GM12801 (cell line): ENCODE measurements around the gene LRP2.

Source experiments
- TF ChIP-seq, protein P1 (sequence below): IDR thresholded peaks from one replicate; pipeline ENCODE4 v1.5.1; 2011; ENCODE audit warnings: control low read depth; ENCODE audit not compliant: insufficient read length; ENCODE audit errors: extremely low read depth

The LRP2 gene

DNA sequence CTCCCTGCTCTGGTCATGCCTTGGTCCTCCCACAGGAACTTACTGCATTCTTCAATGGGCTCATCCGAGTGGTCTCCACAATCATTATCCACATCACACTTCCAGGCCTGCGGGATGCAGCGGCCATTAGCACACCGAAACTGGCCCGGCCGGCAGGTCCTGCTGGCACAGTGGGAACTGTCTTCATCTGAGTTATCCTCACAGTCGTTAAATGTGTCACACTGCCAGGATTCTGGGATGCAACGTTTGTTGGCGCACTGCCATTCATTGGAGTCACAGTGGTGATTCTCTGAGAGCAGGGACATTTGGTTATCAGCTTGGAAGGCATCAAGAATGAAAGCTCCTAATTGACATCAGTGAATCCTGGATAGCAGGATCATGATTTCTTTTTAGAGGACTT is 188.5 kb downstream of the LRP2 start:
- TF ChIP-seq, protein P1, sequence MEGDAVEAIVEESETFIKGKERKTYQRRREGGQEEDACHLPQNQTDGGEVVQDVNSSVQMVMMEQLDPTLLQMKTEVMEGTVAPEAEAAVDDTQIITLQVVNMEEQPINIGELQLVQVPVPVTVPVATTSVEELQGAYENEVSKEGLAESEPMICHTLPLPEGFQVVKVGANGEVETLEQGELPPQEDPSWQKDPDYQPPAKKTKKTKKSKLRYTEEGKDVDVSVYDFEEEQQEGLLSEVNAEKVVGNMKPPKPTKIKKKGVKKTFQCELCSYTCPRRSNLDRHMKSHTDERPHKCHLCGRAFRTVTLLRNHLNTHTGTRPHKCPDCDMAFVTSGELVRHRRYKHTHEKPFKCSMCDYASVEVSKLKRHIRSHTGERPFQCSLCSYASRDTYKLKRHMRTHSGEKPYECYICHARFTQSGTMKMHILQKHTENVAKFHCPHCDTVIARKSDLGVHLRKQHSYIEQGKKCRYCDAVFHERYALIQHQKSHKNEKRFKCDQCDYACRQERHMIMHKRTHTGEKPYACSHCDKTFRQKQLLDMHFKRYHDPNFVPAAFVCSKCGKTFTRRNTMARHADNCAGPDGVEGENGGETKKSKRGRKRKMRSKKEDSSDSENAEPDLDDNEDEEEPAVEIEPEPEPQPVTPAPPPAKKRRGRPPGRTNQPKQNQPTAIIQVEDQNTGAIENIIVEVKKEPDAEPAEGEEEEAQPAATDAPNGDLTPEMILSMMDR, result no peak

DNA sequence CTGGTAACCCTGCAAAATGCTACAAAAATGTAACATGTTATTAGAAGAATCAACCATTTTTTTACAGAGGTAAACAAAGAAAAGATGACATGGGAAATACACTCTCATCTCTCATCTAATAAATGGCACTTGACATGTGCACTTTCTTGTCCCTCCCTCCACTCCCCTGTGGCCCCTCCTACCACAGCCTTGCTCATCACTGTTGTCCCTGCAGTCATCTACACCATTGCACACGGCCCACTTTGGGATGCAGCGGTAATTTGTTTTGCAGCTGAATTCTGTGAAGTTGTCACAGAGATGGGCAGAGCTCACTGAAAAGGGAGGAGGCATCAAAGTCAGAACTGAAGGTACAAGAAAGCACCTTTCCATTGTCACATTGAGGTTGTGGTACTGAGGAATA is 189.4 kb downstream of the LRP2 start:
- TF ChIP-seq, protein P1, result no peak

DNA sequence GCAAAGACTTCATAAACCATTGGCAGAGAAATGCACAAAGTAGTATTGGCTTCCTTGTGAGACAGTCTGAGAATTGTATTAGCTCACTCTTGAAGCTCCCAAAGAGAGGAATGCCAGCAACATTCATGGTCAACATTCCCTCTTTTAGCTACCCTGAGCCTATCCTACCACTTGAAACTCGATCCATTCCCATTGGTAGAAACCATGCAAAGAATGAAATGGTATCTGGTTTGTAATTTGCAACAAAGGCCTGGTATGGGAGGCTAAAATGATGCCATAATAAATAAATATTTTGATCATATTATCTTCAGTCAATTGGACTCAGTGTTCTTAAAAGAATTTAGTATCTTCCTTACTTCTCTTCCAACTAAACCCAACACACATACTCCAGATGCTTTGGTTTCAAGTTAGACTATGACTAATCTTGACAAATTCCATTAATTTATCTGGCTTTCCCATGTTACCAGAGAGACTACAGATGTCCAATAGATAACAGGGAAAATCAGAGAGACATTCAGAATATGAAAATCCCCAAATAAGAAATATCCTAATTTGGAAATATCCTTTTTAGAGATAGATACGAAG is 190.1 kb downstream of the LRP2 start:
- TF ChIP-seq, protein P1, result no peak

DNA sequence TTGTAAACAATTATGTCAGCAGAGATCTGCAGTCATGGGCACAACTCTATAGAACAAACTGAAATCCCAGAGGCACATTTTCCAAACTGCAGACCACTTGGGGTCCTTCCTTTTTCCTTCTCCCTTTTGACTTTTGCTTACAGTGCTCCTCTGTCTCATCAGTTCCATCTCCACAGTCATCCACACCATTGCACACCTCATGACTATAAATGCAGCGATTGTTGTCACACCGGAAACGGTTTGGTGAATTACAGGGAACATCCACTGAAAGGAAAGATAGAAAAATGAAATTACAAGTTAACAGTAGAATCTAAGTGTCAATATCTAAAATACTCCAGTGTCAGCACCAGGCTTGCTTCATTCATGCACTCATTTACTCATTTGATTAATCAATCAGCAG is 196.5 kb downstream of the LRP2 start:
- TF ChIP-seq, protein P1, result no peak

DNA sequence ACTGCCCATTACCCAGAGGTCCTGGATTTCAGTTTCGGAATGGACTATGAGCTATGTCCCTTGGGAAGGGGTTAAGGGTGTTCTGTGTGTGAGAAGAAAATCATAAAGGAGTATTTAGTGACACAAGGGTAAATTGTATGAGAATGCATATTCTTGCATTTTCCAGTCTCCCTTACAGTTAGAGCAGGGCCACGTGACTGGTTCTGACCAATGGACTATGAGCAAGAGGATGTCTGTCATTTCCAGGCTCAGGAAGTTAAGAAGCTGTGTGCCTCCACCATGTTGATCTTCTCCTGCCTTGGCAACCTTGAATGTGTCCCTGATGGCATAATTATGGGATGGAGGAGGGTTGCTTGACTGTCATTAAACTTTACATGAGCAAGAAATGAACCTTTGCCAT is 198.0 kb downstream of the LRP2 start:
- TF ChIP-seq, protein P1, result no peak

DNA sequence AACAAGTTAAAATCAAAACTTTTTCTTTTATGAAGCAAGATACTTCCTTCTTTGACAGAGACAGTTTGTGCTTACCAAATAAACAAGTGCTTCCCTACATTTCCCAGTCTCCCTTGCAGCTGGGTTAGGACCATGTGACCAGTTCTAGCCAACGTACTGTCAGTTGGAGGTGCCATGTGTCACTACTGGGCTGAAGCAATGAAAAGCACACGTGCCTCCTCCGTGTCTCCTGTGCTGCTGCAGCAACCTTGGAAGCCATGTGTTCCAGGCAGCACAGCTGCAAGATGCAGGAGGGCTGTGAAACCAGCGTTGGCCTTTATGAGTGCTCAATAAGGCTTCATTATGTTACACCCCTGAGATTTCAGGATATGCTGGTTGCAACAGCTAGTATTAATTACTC is 199.7 kb downstream of the LRP2 start:
- TF ChIP-seq, protein P1, result no peak

DNA sequence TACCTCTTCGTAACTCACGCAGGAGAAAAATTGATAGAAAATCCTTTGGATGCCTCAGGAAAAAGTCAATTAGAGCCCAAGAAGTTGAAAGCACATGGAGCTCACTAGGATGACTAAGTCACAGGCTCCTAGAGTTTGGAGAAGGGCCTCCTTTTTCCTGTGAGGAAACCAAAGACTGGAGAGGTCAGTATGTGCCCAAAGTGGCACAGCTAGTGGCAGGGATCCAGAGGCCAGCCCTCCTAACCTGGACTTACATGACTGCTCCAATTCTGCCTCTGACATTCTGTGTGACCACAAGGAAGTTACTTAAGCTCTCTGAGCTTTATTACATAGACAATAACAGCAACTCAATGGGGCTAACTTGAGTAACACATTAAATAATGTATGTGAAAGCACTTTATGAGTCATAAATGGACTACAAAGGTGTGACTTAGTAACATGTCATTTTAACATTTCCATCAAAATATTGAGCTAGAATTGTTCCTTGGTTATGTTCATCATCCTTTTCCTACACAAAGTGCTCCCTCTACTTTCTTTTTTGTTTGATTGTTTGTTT is 201.3 kb downstream of the LRP2 start:
- TF ChIP-seq, protein P1, result no peak
